Ammon's horn (tissue), 1 donor: ENCODE results near the gene ZNF692.
A peak's percentile ranks its signal among the peaks of the same experiment; 100 is the strongest.
"Not testable (repeated sequence)": the region's sequence is repeated elsewhere in the genome, so short reads cannot be mapped to it uniquely, and the experiment has no call there.

Experiments used
- DNase-seq: peaks from one replicate; pipeline ENCODE4 v3.0.0-alpha.2; 2016; ENCODE audit warnings: low spot score

The ZNF692 gene

GRCh38 chr1:248807067-248807737, 51.7 kb downstream of the ZNF692 start:
- peak; percentile 81 for DNase-seq

GRCh38 chr1:248805876-248806275, 53.0 kb downstream of the ZNF692 start:
- peak; percentile 48 for DNase-seq

GRCh38 chr1:248804771-248805681, 53.9 kb downstream of the ZNF692 start:
- DNase-seq: peak; percentile 63

GRCh38 chr1:248803501-248803900, 55.4 kb downstream of the ZNF692 start:
- not testable (repeated sequence) for DNase-seq

GRCh38 chr1:248802454-248802853, 56.4 kb downstream of the ZNF692 start:
- DNase-seq: no peak

- DNase-seq: no peak
These were observed 58.4 kb downstream of the ZNF692 start for GRCh38 chr1:248800459-248800858.
